ENCODE results near the gene ARHGEF10L. TPM values are rescaled to one million over a fixed set of nuclear protein-coding genes. Genes with fewer than 3 reads are reported as not detected.

ARHGEF10L gene
- total RNA-seq, 1 experiment from 2014 or later, result 11.0 TPM

DNA sequence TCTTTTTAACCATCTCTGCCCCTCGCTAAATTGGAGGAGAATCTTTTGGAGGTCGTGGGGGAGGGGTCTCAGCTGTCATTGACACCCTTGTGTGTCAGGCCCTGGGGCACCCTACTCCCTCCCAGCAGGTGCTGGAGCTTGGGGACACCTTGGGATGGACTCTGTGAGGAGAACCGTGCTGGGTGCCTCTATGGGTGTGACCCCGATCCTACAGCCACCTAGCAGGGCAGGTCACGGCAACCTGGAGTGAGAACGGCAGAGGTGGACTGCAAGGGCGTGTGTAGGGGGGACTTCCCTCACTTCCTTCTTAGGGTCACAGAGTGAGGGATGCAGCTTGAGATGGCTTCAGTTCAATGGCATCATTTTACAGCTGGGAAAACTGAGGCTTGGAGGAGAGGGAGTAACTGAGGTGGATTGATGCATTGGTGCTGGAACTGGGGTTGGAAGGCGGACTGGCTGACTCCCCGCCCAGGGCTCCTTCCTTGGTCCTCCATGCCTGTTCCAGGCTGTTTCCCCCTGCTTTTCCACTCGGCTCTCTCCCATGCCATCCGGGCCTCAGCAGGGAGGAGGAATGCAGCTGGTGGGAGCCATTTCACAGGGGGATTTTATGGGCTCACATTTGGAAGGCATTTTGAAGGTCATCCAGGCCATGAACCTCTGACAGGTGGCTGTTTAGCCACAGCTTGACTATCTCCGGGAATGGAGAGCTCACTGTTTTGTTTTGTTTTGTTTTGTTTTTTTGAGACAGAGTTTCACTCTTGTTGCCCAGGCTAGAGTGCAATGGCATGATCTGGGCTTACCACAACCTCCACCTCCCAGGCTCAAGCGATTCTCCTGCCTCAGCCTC is 18.8 kb upstream of the ARHGEF10L start:
- no peak for DNase-seq (ENCODE audit: low spot score)

DNA sequence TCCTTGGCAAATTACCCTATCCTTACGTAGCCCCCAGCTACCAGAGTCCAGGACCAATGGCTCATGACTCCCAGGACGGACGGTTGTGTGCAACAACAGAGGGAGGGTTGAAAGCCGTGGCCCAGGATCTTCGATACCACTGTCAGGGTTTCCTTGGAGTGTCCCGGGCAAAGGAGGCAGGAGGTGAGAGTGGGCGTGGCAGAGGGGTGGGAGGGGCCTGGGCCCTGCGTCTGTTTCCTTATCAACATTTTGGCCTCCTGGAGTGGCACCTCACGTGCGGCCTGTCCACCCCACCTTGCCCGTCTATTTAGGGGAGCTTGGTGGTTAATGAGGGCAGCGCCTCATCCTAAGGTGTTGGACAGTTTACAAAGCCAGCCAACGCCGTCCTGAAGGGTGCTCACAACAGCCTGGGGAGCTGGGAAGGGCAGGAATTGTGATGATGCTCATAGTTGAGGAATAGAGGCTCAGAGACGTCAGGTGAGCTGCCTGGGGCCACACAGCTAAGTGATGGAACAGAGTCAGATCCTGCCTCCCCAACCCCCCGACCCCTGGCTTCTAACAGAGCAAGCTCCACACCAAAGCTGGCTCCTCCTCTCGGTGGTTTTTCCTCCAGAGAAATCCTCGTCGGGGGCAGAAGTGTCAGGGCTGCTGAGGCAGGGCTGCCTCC is 17.4 kb upstream of the ARHGEF10L start:
- no peak for DNase-seq (ENCODE audit: low spot score)

DNA sequence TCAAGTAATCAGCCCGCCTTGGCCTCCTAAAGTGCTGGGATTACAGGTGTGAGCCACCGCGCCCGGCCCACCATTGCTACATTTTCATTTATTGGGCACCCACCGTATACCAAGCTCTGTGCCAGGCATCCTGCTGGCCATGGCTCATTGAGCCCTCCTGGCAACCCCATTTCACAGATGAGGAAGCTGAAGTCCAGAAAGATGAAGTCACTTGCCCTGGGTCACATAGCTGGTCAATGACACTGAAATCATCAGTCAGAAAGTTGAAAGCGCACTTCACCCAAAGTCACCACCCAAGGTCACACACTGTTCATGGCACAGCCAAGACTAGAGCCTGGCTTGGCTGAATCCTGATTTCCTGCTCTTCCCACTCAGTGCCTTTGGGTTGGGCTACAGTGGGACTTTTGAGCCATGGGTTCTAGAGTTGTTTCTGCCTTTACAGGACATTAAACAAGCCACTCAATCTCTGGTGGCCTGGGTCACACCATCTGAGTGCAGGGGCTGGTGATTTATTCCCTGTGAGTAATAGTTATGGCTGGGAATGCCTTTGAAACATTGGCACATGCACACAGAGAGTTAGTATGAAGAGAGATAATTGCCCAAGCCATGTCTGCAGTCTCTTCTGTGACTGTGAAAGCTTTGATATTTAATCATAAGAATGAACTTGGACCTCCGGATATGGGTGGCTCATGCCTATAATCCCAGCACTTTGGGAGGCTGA is 16.0 kb upstream of the ARHGEF10L start:
- peak; percentile 38 for DNase-seq (ENCODE audit: low spot score)

DNA sequence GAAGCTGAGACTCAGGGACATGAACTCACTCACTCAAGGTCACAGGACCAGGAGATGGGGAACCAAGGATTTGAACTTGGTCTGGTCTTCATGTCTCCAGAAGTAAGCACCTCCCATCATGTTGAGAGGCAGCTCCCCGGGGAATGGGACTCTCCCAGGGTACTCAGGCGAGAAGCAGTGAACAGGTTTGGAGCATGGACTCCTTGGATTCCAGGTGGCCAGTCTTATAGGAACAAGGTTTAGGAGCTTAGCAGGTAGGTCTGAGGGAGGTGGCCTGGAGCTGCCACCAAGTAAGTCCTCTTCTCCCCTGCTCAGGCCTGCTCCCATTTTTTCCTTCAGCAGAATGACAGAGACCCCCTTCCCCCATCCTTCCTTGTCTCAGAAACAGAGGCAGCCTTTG is 14.9 kb upstream of the ARHGEF10L start:
- no peak for DNase-seq (ENCODE audit: low spot score)

DNA sequence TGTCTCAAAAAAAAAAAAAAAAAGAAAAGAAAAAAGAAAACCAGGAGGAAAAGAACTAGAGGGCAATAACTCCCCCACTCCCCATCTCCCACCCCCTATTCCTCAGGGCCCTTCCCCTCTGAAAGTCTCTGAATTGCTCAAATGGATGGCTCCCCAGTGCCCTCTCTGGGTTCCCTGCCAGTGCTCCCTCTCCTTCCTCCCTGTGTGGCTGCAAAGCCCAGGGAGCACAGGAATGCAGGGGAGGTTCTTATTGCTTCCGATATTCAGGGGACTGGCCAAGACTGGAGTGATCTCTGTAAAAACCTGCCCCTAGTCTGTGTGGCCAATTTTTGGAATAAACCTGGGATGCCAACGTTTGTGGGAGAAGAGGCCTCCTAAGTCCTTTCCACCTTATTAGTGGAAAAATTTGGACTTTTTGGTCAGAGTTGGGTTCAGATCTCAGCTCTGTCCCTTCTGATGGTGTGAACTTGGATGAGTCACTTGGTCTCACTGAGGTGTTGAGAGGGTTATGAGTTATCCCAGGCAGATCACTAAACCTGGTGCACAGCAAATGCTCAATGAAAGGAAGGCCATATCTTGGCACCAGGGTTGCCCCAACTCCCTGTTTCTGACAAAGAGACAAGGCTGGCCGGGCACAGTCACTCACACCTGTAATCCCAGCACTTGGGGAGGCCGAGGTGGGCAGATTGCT is 13.4 kb upstream of the ARHGEF10L start:
- no peak for DNase-seq (ENCODE audit: low spot score)

DNA sequence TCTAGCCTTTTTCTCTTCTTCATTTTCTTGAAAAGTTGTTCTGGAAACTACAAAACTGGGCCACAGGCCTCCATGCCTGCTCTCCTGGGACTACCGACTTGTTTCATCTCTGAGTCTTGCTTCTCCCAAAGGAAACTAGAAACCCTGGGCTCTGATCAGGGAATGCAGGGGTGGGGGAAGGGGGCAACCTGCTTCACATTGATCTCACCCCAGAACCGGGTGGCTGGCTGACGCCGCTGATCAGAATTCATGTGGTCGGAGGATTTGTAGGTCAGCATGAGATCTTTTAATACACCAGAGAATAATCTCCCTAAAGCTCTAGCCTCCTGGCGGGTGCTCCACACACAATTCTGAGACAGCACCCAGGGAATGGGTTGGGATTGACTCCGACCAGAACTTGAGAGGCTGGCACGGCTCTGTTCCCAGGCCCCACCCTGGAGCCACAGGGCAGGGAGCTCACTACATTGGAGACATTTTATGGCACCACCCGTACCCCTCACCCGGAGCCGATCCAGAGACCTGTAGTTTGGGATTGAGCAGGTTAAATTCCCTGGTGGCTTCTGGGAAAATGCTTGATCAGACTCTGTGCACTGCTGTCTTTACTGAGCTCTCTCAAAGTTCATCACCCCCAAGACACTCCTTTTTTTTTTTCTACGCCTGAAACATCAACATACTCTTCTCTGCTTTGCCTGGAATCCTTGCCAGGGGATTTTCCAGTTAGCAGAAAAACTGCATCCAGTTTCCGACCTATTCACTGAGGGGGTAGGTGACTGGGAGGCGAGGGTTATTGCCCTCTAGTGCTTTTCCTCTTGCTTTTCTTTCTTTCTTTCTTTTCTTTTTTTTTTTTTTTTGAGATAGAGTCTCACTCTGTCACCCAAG is 12.2 kb upstream of the ARHGEF10L start:
- DNase-seq (ENCODE audit: low spot score), result peak; percentile 67

DNA sequence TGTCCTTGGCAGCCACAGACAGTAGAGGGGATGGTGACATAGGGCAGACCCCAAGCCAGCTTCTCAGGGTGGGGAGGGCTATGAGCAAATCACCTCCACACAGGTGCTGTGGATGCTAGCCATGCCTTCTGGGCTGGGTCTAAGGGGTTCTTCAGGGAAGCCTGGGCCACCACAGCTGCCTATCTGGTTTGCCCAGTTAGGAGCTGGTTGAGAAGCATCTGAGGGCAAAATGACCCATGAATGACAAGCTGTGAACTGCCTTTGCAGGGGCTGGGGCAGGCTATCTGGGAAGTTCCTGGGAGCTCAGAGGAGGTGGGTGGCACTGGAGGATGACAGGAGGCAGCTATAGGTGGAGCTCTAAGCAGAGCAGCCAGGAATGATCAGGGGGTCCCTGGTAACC is 10.1 kb upstream of the ARHGEF10L start:
- DNase-seq (ENCODE audit: low spot score), result no peak

DNA sequence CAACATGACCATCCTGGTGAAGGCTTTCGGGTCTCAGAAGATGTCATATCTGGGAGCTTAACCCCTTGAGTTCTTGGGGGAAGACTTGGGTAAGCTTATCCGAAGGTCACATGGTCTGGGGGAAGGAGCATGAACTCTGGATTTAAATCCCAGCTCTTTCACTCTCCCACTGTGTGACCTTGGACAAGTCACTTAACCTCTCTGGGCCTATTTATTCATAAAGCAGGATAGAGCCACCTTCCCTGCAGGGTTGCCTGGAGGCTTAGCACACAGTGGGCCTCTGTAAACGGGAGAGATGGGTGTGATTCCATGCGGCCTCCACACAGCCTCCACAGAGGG is 8.2 kb upstream of the ARHGEF10L start:
- DNase-seq (ENCODE audit: low spot score), result no peak

DNA sequence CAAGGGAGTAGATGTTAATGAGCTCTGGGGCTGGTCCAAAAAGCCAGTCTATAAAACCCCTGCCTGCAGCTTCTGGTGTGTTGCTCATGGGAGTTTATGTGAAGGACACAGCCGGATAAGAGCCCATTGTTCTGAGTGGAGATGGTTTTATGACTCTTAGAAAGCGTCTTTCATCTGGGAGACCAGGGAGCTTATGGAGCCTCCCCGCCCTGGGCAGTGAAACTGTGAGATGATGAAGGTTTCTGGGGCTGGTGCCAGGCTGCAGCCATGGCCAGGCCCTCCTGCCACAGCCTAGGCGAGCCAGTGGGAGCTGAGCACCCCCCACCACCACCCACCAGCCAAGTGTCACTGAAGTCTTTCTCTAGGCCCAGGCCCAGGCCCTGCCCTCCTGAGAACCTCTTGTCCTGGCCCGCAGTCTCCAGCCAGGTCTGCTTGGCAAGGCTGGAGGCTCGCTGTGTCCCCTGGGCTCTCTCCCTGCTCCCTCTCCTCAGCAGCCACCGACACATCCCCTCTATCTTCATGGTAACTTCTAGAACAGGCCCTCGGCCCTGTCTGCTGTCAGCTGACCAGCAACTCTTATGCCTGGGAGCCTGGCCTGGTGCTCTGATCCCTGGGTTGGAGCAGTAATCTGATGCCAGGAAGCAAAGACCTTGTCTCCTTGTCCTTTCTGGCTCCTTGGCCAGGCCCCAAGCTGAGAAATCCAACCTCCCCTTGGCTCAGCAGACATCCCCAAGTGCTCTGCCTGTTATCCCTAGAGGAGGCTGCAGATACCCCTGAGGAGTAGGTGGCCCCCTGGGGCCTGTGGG is 7.6 kb upstream of the ARHGEF10L start:
- peak; percentile 52 for DNase-seq (ENCODE audit: low spot score)

DNA sequence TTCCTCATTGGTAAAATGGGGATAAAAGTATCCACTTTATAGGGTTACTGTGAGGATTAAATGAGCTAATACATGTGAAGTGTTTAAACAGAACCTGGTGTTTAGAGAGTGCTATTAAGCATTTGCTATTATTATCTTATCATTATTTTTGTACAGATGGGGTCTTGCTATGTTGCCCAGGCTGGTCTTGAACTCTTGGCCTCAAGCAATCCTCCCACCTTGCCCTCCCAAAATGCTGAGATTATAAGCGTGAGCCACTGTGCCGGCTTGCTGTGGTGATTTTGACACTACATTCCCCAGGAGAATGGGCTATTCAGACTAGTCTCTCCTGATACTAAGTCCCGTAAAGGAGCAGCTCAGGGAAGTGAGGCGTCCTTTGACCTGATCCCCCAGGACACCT is 6.3 kb upstream of the ARHGEF10L start:
- DNase-seq (ENCODE audit: low spot score), result no peak

DNA sequence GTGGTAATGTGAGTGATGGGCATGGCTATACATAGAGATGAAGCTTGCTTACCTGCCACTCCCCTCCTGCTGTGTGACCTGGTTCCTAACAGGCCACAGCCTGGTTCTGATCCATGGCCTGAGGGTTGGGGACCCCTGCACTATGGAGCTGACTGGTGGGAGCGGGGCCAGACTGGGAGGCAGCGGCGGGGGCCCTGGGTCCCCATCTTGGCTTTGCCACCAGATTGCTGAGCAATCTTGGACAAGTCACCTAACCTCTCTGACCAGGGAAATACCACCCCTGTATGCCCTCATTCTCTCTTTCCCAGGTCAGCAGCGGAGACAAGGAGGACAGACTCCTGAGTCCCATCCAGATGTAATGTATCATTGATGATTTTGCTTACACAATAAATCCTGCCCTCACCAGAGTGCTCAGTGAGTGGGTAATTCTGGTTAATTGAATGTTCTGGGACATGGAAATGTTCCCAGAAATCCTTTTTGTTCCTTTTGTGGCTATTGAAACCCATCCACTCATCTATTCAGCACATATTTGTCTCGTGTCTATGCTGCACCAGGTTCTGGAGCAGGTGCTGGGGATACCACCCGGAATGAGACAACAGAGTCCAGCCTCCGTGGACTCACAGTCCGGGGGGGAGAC is 4.1 kb upstream of the ARHGEF10L start:
- DNase-seq (ENCODE audit: low spot score), result no peak

DNA sequence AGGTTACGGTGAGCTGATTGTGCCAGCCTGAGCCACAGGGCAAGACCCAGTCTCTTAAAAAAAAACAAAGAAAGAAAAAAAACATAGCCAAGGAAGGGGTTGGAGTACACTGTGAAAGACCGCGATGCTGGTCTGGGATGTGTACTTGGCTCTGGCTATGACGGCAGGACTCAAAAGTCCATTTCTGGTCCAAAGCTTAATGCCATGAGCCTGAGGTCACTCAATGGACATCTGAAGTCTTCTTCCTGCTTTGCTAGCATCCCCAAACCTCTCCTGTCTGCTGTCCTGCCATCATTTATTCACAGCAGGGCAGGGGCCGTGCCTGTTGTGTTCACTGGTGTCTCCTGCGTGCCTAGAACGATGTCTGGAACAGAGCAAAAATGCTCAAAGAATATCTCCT is 1.5 kb upstream of the ARHGEF10L start:
- no peak for DNase-seq (ENCODE audit: low spot score)

DNA sequence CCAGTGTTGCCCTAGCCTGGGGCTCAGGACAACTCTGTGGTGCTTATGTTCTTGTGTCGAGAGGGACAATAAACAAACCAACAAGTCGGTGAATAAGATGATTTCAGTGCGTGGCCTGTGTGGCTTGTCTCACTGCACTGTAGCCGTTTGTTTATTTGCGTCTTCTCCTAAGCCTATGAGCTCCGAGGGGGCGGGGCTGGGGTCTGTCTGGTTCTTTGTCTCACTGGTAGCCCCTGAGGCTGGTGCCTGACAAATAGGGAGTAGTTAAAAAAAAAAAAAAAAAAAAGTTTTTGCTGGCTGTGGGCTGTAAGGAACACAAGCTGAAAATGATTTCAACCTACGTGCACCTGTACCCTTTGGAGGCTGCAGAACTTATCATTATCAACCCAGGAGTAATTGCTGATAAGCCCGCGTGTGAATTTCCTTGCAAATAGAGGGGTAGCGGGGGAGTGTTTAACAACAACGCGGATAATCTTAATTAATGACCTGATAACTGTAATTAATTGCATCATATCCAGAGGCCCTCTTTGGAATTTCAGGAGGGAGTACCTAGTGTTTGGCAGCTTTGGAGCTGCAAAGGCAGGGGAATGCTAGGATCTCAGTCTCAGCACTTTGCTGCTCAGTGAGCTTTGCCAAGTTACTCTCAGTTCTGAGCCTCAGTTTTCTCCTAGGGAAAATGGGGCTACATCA is 925 bp upstream of the ARHGEF10L start:
- no peak for DNase-seq (ENCODE audit: low spot score)

DNA sequence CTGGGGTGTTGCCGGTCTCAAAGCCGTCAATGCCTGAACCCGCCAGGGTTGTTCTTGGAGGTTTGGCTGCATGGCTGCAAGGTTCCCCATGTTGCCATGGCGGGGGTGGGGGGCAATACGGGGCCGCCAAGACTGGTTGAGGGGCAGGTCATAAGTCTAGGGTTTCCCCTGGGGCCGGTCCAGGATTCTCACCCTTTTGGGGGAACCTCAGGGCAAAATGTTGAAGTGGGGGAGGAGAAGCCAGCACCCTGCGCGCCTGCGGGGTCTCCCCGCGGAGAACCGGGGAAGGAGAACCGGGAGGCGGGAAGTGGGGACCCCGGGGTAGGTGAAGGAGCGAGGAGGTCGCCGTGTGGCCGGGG is 401 bp upstream of the ARHGEF10L start:
- DNase-seq (ENCODE audit: low spot score), result no peak

DNA sequence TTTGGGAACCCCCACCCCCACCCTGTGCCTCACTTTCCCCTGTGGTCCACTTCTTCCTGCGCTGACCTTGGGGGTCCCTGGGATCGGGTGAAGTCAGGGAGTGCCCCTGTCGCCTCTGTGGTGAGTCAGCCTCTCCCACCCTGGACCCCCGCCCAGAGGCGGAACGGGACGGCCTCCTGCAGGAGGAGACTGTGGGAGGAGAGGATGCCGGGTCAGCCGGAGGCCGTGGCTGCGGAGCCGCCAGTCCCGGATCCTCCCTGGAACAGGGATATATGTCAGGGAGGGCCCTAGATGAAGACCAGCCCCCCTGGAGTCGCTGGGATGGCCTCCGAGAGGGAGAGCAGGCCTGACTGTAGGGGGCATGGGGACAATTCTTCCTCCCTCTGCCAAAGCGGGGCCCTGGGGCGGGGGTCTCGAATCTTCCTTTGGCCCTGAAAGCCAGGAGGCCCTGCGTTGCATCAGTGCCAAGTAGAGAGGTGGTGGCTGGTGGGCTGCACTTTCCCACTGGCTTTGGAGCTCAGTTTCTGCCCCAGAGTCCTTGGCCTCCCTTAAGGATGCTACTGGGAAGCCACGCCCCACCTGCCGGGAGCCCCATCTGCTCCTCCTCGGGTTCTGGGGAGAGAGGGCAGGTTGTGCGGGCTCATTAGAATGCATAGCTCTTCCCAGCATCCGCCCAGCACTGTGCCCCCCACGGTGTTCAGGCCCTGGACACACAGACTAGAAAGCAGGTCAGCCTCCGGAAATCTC is 930 bp downstream of the ARHGEF10L start:
- DNase-seq (ENCODE audit: low spot score), result peak; percentile 52

DNA sequence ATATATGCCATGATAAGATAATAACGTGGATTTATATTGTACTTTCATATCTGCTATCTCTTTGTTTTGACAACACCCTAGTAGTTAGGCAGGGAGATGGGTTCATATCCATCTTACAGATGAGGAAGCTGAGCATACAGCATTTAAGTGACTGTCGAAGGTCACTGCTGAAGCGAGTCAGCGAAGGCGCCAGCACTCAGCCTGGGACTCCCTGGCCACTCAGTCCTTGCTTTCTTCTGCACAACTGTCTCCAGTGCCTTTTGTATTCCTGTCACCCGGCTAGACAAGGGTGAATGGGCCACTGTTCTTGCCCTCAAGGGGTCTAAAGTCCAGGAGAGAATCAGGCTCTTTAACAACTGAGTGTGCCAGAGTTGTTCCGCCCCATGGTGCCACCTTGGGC is 3.1 kb downstream of the ARHGEF10L start:
- DNase-seq (ENCODE audit: low spot score), result no peak

DNA sequence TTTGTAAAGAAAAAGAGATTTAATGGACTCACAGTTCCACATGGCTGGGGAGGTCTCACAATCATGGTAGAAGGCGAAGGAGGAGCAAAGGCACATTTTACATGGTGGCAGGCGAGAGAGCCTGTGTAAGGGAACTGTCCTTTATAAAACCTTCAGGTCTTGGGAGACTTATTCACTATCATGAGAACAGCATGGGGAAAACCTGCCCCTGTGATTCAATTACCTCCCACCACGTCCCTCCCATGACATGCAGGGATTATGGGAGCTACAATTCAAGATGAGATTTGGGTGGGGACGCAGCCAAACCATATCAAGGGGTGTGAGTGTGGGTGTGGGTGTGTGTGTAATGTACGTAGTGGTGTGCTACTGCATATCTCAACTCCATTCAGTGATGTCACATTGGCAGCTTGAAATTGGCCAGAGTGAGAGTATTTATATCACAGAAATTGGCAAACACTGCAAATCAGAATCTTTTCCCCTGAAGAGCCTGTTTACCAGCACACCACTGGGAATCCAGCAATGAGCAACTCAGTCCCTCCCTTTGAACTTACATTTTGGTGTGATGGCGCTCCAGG is 5.4 kb downstream of the ARHGEF10L start:
- no peak for DNase-seq (ENCODE audit: low spot score)

DNA sequence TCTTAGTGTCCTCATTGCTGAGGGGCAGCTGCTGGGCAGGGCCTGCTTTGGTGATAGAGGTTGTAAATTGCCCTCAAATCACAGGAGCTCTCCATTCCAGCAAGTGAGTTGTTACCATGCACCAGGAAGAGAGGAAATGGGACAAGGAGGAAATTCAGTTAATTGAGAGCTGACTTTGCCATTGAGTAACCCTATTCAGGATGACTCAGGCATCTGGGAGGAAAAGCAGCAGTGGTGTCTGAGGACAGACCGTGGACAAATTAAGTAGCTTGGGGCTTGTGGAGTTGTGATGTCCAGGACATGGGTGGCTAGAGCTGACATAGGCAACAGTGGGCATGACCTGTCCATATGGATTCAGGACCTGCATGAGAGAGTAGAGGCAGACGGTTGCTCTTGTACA is 5.9 kb downstream of the ARHGEF10L start:
- DNase-seq (ENCODE audit: low spot score), result peak; percentile 51

Data from A172 (cell line).